Bronchial epithelial cell (primary cell): ENCODE data around the gene PIK3IP1. TPM values are rescaled to one million over a fixed set of nuclear protein-coding genes. Genes with fewer than 3 reads are reported as not detected.

Source experiments
- DNase-seq: peaks from one replicate; pipeline ENCODE4 v3.0.0-alpha.2; 2010; ENCODE audit warnings: low read depth
- FAIRE-seq: peaks from 2 replicates; lab custom pipeline; 2011; peaks lifted over from hg19 to GRCh38; lab: Jason Lieb, UNC
- H3K27me3 ChIP-seq: 2 replicates; pipeline ENCODE4 v1.5.1; 2011; ENCODE audit warnings: low read length; ENCODE audit not compliant: control insufficient read depth, insufficient read depth
- H3K36me3 ChIP-seq: 2 replicates; pipeline ENCODE4 v1.5.1; 2011; ENCODE audit warnings: low read length; ENCODE audit not compliant: control insufficient read depth, insufficient read depth
- H3K4me3 ChIP-seq: 2 replicates; pipeline ENCODE4 v1.5.1; 2011; ENCODE audit warnings: mild to moderate bottlenecking, low read depth, low read length, control low read depth
- total RNA-seq: library from RNA; depleted of rRNA; stranded (reverse); fragments of >200 nt; gene quantifications from 2 replicates; pipeline ENCODE4 v1.2.1, GENCODE V29; 2014
- TF ChIP-seq, protein P1 (sequence below): IDR thresholded peaks from 2 replicates; pipeline ENCODE4 v1.5.1; 2011; ENCODE audit warnings: mild to moderate bottlenecking, moderate library complexity, low read length, control low read depth, inconsistent platforms; ENCODE audit not compliant: insufficient read depth, severe bottlenecking

The PIK3IP1 gene
- total RNA-seq, 1 donor from 2014 or later = 6.3 TPM

GRCh38 chr22:31260474-31260856 is 31.8 kb downstream of the PIK3IP1 start:
- Histone ChIP-seq H3K27me3 (no peaks in the 10 kb centered on the region), H3K4me3 (no peak overlapping the region), H3K36me3 (peaks cover 46% of the 10 kb centered on the region)
- TF ChIP-seq, protein P1, sequence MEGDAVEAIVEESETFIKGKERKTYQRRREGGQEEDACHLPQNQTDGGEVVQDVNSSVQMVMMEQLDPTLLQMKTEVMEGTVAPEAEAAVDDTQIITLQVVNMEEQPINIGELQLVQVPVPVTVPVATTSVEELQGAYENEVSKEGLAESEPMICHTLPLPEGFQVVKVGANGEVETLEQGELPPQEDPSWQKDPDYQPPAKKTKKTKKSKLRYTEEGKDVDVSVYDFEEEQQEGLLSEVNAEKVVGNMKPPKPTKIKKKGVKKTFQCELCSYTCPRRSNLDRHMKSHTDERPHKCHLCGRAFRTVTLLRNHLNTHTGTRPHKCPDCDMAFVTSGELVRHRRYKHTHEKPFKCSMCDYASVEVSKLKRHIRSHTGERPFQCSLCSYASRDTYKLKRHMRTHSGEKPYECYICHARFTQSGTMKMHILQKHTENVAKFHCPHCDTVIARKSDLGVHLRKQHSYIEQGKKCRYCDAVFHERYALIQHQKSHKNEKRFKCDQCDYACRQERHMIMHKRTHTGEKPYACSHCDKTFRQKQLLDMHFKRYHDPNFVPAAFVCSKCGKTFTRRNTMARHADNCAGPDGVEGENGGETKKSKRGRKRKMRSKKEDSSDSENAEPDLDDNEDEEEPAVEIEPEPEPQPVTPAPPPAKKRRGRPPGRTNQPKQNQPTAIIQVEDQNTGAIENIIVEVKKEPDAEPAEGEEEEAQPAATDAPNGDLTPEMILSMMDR = no peak
- no peak for DNase-seq
- no peak for FAIRE-seq

DNA sequence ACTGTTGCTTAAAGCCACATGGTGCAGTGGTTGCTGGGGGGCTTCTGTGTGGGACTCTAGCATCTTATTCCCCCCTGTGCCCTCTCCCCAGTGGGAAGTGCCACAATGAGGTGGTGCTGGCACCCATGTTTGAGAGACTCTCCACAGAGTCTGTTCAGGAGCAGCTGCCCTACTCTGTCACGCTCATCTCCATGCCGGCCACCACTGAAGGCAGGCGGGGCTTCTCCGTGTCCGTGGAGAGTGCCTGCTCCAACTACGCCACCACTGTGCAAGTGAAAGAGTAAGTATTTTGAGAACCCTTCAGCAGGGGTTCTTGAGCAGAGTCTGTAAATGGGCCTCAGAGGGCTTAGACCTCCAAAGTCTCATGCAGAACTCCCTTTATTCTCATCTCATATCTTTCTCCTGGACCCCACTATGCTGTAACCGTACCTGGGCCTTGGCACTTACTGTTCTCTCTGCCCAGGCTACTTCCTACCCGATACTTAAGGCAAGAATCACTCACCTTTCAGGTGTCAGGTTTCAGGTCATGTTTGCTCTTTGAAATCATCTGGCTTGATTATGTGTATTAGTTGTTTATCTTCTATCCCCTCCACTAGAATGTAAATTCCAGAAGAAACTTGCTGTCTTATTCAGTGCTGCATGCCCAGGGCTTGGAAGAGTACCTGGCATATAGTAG is 32.4 kb downstream of the PIK3IP1 start:
- TF ChIP-seq, protein P1 = no peak
- Histone ChIP-seq H3K4me3 (no peak overlapping the region), H3K27me3 (no peaks in the 10 kb centered on the region), H3K36me3 (peaks cover 51% of the 10 kb centered on the region)
- DNase-seq (no peak), FAIRE-seq (no peak)

DNA sequence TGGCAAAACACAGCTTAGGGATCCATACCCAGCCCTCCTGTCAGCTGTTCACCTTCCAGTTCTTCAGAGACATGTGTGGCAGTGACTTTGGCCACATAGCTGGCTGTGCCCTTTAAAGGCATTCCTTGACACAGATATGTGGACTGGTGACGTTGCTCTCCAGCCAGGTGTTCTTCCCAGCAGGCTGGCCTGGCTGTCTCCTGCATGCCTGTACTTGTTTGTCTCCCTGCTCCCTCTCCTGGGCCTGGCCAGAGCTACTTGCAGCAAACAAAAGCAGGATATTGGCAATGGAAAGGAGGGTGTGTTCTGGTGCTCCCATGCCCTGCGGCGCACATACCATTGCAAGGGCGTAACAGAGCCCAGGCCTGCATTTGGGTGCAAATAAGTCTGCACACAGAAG is 38.3 kb downstream of the PIK3IP1 start:
- H3K4me3 ChIP-seq = no peak overlapping the region
- peak; percentile 99 for DNase-seq
- peaks cover 23% of the 10 kb centered on the region for H3K36me3 ChIP-seq

GRCh38 chr22:31250740-31251600 is 41.3 kb downstream of the PIK3IP1 start:
- no peak for FAIRE-seq
- Histone ChIP-seq H3K36me3 (peaks cover 11% of the 10 kb centered on the region), H3K4me3 (peak overlapping the region; percentile 81), H3K27me3 (no peaks in the 10 kb centered on the region)
- TF ChIP-seq, protein P1 = no peak
- peak; percentile 62 for DNase-seq

More for the DNA sequence above, 38.3 kb downstream of the PIK3IP1 start:
- TF ChIP-seq, protein P1 = peak; percentile 39
- no peaks in the 10 kb centered on the region for H3K27me3 ChIP-seq
- peak; percentile 100 for FAIRE-seq

GRCh38 chr22:31248965-31249958 is 43.0 kb downstream of the PIK3IP1 start:
- no peak for FAIRE-seq
- Histone ChIP-seq H3K27me3 (no peaks in the 10 kb centered on the region), H3K36me3 (peaks cover 6% of the 10 kb centered on the region), H3K4me3 (peak overlapping the region; percentile 81)
- TF ChIP-seq, protein P1 = no peak
- peak; percentile 52 for DNase-seq
